Spleen (tissue), 7 donors: ENCODE results near the gene PPP1R9B.

Experiments
- POLR2A ChIP-seq, 3 donors: fragments of 450-650 bp; IDR thresholded peaks; one replicate each; pipeline ENCODE4 v1.5.1; 2017; ENCODE audit warnings: antibody characterized with exemption in 3 of 3, mild to moderate bottlenecking in 1 of 3
- POLR2AphosphoS5 ChIP-seq, 3 donors: sonication (generic); formaldehyde crosslinking; IDR thresholded peaks; one replicate each; pipeline ENCODE4 v1.5.1; 2017; ENCODE audit warnings: antibody characterized with exemption in 3 of 3
- TF ChIP-seq, protein P1 (sequence below), 11 experiments: fragments of 200-600 bp in 7 of 11; fragments of 450-650 bp in 4 of 11; sonication (generic) in 4 of 11; IDR thresholded peaks in 8 of 11; conservative IDR thresholded peaks in 3 of 11; 1 replicate in 7 of 11; 2 replicates in 4 of 11; pipeline versions ENCODE4 v1.4.0 to v1.8.0; 2016 to 2021; ENCODE audit warnings: antibody characterized with exemption in 11 of 11, inconsistent platforms in 4 of 11, mild to moderate bottlenecking in 1 of 11
- donor health status: DM: no; HTN: no; CAD: no; lungs with moderate emphysema.
- donor health status: DM: no; HTN: no; CAD: no.
- donor health status: DM: no; HTN: no; CAD: no.

DNA sequence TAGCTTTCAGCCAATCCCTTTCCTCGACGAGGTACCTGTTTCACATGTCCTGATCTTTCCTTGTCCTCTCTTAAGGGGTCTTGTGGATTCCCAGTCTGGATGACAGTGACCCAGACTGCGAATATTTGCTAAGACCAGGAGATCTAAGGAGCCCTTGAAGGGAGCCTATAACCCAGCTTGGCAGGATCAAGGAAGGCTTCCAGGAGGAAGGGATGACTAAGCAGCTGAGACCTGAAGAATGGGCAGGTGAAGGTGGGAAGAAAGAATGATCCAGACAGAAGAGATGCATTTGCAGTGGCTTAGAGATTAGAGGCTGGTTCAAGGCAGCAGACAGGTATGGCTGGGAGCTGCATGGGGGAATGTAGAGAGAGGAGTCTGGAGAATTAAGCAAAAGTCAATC is 57.2 kb downstream of the PPP1R9B start:
- TF ChIP-seq, protein P1, sequence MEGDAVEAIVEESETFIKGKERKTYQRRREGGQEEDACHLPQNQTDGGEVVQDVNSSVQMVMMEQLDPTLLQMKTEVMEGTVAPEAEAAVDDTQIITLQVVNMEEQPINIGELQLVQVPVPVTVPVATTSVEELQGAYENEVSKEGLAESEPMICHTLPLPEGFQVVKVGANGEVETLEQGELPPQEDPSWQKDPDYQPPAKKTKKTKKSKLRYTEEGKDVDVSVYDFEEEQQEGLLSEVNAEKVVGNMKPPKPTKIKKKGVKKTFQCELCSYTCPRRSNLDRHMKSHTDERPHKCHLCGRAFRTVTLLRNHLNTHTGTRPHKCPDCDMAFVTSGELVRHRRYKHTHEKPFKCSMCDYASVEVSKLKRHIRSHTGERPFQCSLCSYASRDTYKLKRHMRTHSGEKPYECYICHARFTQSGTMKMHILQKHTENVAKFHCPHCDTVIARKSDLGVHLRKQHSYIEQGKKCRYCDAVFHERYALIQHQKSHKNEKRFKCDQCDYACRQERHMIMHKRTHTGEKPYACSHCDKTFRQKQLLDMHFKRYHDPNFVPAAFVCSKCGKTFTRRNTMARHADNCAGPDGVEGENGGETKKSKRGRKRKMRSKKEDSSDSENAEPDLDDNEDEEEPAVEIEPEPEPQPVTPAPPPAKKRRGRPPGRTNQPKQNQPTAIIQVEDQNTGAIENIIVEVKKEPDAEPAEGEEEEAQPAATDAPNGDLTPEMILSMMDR (IDR thresholded peaks at IDR 0.05 in 8 of 11, conservative IDR thresholded peaks at IDR 0.05 in 3 of 11): no peak
- TF ChIP-seq POLR2A (IDR thresholded peaks at IDR 0.05) (no peak), POLR2AphosphoS5 (IDR thresholded peaks at IDR 0.05) (no peak)
